GM23338 (cell line): ENCODE data around the gene ARHGAP30. TPM values are rescaled to one million over a fixed set of nuclear protein-coding genes. Genes with fewer than 3 reads are reported as not detected.

ENCODE experiments used
- ATAC-seq: fragments of 200-7000 bp; cut with Tn5 transposase; 3 replicates; pipeline ENCODE4 v1.9.1; 2020
- DNase-seq: peaks from one replicate; pipeline ENCODE4 v3.0.0-alpha.2; 2015; ENCODE audit warnings: low spot score
- H2AFZ ChIP-seq: fragments of 200-600 bp; sonication (generic); 2 replicates; pipeline ENCODE4 v1.8.0; 2016; ENCODE audit warnings: antibody characterized with exemption, mild to moderate bottlenecking, moderate library complexity
- H3F3A ChIP-seq: fragments of 200-600 bp; sonication (generic); replicated peaks from 2 replicates; pipeline ENCODE4 v1.8.0; 2017; ENCODE audit warnings: antibody characterized with exemption, mixed run types, low read depth
- H3K27ac ChIP-seq: fragments of 200-600 bp; sonication (generic); 2 replicates; pipeline ENCODE4 v1.6.1; 2016; ENCODE audit warnings: low read depth
- H3K27me3 ChIP-seq: fragments of 200-600 bp; sonication (generic); 2 replicates; pipeline ENCODE4 v1.8.0; 2016; ENCODE audit warnings: mild to moderate bottlenecking, mixed run types, moderate library complexity; ENCODE audit not compliant: insufficient read depth
- H3K36me3 ChIP-seq: fragments of 200-600 bp; sonication (generic); 2 replicates; pipeline ENCODE4 v1.8.0; 2016; ENCODE audit warnings: mild to moderate bottlenecking; ENCODE audit not compliant: insufficient read depth
- H3K4me1 ChIP-seq: fragments of 200-600 bp; sonication (generic); 2 replicates; pipeline ENCODE4 v1.8.0; 2016; ENCODE audit warnings: mild to moderate bottlenecking, moderate library complexity; ENCODE audit not compliant: insufficient read depth
- H3K4me2 ChIP-seq: fragments of 200-600 bp; sonication (generic); 2 replicates; pipeline ENCODE4 v1.7.1; 2017; ENCODE audit warnings: mixed run types
- H3K4me3 ChIP-seq: fragments of 200-600 bp; sonication (generic); 2 replicates; pipeline ENCODE4 v1.6.1; 2016; ENCODE audit warnings: mixed run types
- H3K79me2 ChIP-seq: fragments of 200-600 bp; sonication (generic); replicated peaks from 2 replicates; pipeline ENCODE4 v1.8.0; 2017; ENCODE audit warnings: mild to moderate bottlenecking; ENCODE audit not compliant: insufficient read depth
- H3K9me2 ChIP-seq: fragments of 200-600 bp; sonication (generic); 2 replicates; pipeline ENCODE4 v1.8.0; 2017; ENCODE audit not compliant: insufficient read depth
- H4K20me1 ChIP-seq: fragments of 200-600 bp; sonication (generic); replicated peaks from 2 replicates; pipeline ENCODE4 v1.8.0; 2017; ENCODE audit warnings: mild to moderate bottlenecking; ENCODE audit not compliant: insufficient read depth
- H3K27ac Mint-ChIP-seq: 2 replicates; pipeline ENCODE4 v1.8.0; 2020; ENCODE audit warnings: inconsistent platforms, mild to moderate bottlenecking, moderate library complexity, mixed read lengths
- H3K27me3 Mint-ChIP-seq: 3 replicates; pipeline ENCODE4 v1.8.0; 2022; ENCODE audit warnings: low read depth, mild to moderate bottlenecking, moderate library complexity, mixed read lengths, inconsistent platforms; ENCODE audit not compliant: insufficient read depth, poor library complexity
- H3K36me3 Mint-ChIP-seq: 3 replicates; pipeline ENCODE4 v1.8.0; 2021; ENCODE audit warnings: low read depth, mild to moderate bottlenecking, inconsistent platforms, moderate library complexity, mixed read lengths
- H3K4me1 Mint-ChIP-seq: 3 replicates; pipeline ENCODE4 v1.8.0; 2020; ENCODE audit warnings: mild to moderate bottlenecking, inconsistent platforms, mixed read lengths
- H3K4me3 Mint-ChIP-seq: 3 replicates; pipeline ENCODE4 v1.8.0; 2021; ENCODE audit warnings: moderate library complexity, mild to moderate bottlenecking, inconsistent platforms, mixed read lengths
- H3K9me3 Mint-ChIP-seq: 3 replicates; pipeline ENCODE4 v1.8.0; 2020; ENCODE audit warnings: moderate library complexity, mild to moderate bottlenecking, inconsistent platforms, mixed read lengths
- ZNF114 ChIP-seq: fragments of 250-450 bp; sonication (Bioruptor Pico); IDR thresholded peaks from 2 replicates; pipeline ENCODE4 v1.5.0; 2020; ENCODE audit warnings: mild to moderate bottlenecking, moderate library complexity
- polyA plus RNA-seq: library from polyadenylated mRNA; unstranded; fragments of >200 nt; fragmentation: Nextera tagmentation; extraction: Ambion mirVana; gene quantifications from 2 replicates; pipeline ENCODE4 v1.2.1, GENCODE V29; 2016
- small RNA-seq: library from RNA; depleted of rRNA; stranded (forward); fragments of <200 nt; gene quantifications from one replicate; pipeline ENCODE3, GENCODE V24; 2014; ENCODE audit warnings: low replicate concordance
- total RNA-seq: library from RNA; depleted of rRNA; stranded (reverse); fragments of >200 nt; shearing (Covaris generic); gene quantifications from 2 replicates; pipeline ENCODE4 v1.2.3, GENCODE V29; 2014; rRNA removed
- TF ChIP-seq, protein P1 (sequence below), 2 experiments: fragments of 200-600 bp in 1 of 2; sonication (generic) in 1 of 2; conservative IDR thresholded peaks; 2 replicates each; pipeline versions ENCODE4 v1.5.1 to v1.6.1; 2016 to 2017; ENCODE audit warnings: antibody characterized with exemption in 2 of 2, low read depth in 2 of 2, mild to moderate bottlenecking in 2 of 2, moderate library complexity in 1 of 2

ARHGAP30 gene
- total and polyA plus RNA-seq, 2 experiments from 2014 or later = 0.45 TPM; not detected in 1

DNA sequence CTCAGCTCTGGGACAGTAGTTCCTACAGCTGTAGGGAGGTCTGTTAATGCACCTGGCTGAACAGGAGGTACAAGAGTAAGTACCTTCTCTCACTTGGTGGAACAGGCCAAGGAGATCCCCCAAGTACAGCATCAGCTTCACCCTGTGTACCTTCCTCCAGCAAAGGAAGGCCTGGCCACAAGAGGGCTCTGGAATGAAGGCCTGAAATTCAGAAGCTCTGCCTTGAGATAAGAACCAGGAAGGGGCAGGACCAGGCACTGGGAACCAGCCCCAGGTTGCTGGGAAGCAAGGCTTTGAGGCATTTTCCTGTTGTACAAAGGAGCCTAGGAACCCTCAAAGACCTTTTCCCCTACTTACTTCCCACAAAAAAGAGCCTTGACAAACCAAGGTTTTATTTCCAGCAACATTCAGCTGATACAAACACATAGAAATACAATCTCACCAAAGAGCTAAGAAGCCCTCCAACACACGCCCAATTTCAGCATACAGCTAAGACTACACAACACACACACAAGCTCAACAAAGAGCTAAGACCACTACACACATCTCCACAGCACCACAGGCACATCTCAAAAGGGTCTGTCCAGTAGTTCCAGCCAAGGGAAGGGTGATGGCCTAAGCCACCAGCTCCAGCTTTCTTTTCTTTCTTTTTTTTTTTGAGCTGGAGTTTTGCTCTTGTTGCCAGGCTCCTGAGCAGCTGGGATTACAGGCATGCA, 72.2 kb downstream of the ARHGAP30 start:
- Mint-ChIP-seq H3K36me3 (peaks cover 66% of the 10 kb centered on the region), H3K27ac (no peak overlapping the region; the same call in 1 of the 2 replicates), H3K4me3 (no peak overlapping the region), H3K9me3 (no peaks in the 10 kb centered on the region; the same call in 2 of the 3 replicates), H3K27me3 (peaks cover 17% of the 10 kb centered on the region), H3K4me1 (peaks cover 17% of the 10 kb centered on the region)
- ATAC-seq = peak; percentile 93
- peak; percentile 83 for DNase-seq
- peak overlapping the region; percentile 92 for H3K27ac ChIP-seq
- H3K9me2 ChIP-seq = no peaks in the 10 kb centered on the region
- 0 out of 2 replicates have a peak overlapping the region, but pooled peaks have one; percentile 48 for H3K4me2 ChIP-seq
- no peaks in the 10 kb centered on the region for H3K27me3 ChIP-seq
- H3F3A ChIP-seq = peaks cover 34% of the 10 kb centered on the region
- no peak for TF ChIP-seq ZNF114
- TF ChIP-seq, protein P1, sequence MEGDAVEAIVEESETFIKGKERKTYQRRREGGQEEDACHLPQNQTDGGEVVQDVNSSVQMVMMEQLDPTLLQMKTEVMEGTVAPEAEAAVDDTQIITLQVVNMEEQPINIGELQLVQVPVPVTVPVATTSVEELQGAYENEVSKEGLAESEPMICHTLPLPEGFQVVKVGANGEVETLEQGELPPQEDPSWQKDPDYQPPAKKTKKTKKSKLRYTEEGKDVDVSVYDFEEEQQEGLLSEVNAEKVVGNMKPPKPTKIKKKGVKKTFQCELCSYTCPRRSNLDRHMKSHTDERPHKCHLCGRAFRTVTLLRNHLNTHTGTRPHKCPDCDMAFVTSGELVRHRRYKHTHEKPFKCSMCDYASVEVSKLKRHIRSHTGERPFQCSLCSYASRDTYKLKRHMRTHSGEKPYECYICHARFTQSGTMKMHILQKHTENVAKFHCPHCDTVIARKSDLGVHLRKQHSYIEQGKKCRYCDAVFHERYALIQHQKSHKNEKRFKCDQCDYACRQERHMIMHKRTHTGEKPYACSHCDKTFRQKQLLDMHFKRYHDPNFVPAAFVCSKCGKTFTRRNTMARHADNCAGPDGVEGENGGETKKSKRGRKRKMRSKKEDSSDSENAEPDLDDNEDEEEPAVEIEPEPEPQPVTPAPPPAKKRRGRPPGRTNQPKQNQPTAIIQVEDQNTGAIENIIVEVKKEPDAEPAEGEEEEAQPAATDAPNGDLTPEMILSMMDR (conservative IDR thresholded peaks at IDR 0.05; ENCODE audit: low read depth in 2 of 2) = peak; percentile 53 to 83
- peaks cover 36% of the 10 kb centered on the region for H3K36me3 ChIP-seq
- H3K79me2 ChIP-seq = peaks cover 13% of the 10 kb centered on the region
- peaks cover 7% of the 10 kb centered on the region; the same call in 1 of the 2 replicates for H3K4me1 ChIP-seq
- no peak overlapping the region for H3K4me3 ChIP-seq
- H2AFZ ChIP-seq = no peak overlapping the region
- H4K20me1 ChIP-seq = peaks cover 30% of the 10 kb centered on the region

Small RNAs within 50 kb of the gene (small RNA-seq; reads per million reads assigned to genes)
- gene AL591806.2 = not detected

Other genes with a start within 250 kb of the ARHGAP30 start
- gene CD244, start 207.0 kb downstream of the ARHGAP30 start, total RNA-seq = not detected in 2 replicates
- not detected in 2 replicates for gene CD244, start 207.0 kb downstream of the ARHGAP30 start, polyA plus RNA-seq
- not detected in 2 replicates for gene ITLN1, start 184.7 kb downstream of the ARHGAP30 start, total RNA-seq
- not detected in 2 replicates for gene ITLN1, start 184.7 kb downstream of the ARHGAP30 start, polyA plus RNA-seq
- 7.0 and 12.8 TPM in 2 replicates for gene ITLN2, start 115.1 kb downstream of the ARHGAP30 start, total RNA-seq
- 7.2 and 8.0 TPM in 2 replicates for gene ITLN2, start 115.1 kb downstream of the ARHGAP30 start, polyA plus RNA-seq
- gene F11R, start 48.7 kb downstream of the ARHGAP30 start, total RNA-seq = 169 and 194 TPM in 2 replicates
- gene F11R, start 48.7 kb downstream of the ARHGAP30 start, polyA plus RNA-seq = 51.0 and 51.8 TPM in 2 replicates
- gene TSTD1, start 30.9 kb downstream of the ARHGAP30 start, total RNA-seq = 94.9 and 102 TPM in 2 replicates
- gene TSTD1, start 30.9 kb downstream of the ARHGAP30 start, polyA plus RNA-seq = 244 and 257 TPM in 2 replicates
- gene USF1, start 23.9 kb downstream of the ARHGAP30 start, total RNA-seq = 71.7 and 74.8 TPM in 2 replicates
- 23.6 and 23.8 TPM in 2 replicates for gene USF1, start 23.9 kb downstream of the ARHGAP30 start, polyA plus RNA-seq
- gene NECTIN4, start 19.7 kb upstream of the ARHGAP30 start, total RNA-seq = not detected in 2 replicates
- gene NECTIN4, start 19.7 kb upstream of the ARHGAP30 start, polyA plus RNA-seq = 0.16 and 0.42 TPM in 2 replicates
- 5.6 and 6.3 TPM in 2 replicates for gene KLHDC9, start 28.5 kb upstream of the ARHGAP30 start, total RNA-seq
- gene KLHDC9, start 28.5 kb upstream of the ARHGAP30 start, polyA plus RNA-seq = 6.6 and 7.2 TPM in 2 replicates
- gene PFDN2, start 48.1 kb upstream of the ARHGAP30 start, total RNA-seq = 19.7 and 45.6 TPM in 2 replicates
- 352 and 395 TPM in 2 replicates for gene PFDN2, start 48.1 kb upstream of the ARHGAP30 start, polyA plus RNA-seq
- gene NIT1, start 48.2 kb upstream of the ARHGAP30 start, total RNA-seq = 29.7 and 35.9 TPM in 2 replicates
- gene NIT1, start 48.2 kb upstream of the ARHGAP30 start, polyA plus RNA-seq = 38.0 and 43.0 TPM in 2 replicates
- 30.2 and 35.3 TPM in 2 replicates for gene DEDD, start 62.8 kb upstream of the ARHGAP30 start, total RNA-seq
- 20.7 and 22.8 TPM in 2 replicates for gene DEDD, start 62.8 kb upstream of the ARHGAP30 start, polyA plus RNA-seq
- 41.4 and 57.5 TPM in 2 replicates for gene UFC1, start 84.1 kb upstream of the ARHGAP30 start, total RNA-seq
- 74.5 and 77.0 TPM in 2 replicates for gene UFC1, start 84.1 kb upstream of the ARHGAP30 start, polyA plus RNA-seq
- gene USP21, start 89.6 kb upstream of the ARHGAP30 start, total RNA-seq = 17.0 and 25.6 TPM in 2 replicates
- gene USP21, start 89.6 kb upstream of the ARHGAP30 start, polyA plus RNA-seq = 17.9 and 20.0 TPM in 2 replicates
- 24.7 and 26.5 TPM in 2 replicates for gene PPOX, start 96.5 kb upstream of the ARHGAP30 start, total RNA-seq
- gene PPOX, start 96.5 kb upstream of the ARHGAP30 start, polyA plus RNA-seq = 39.6 and 46.2 TPM in 2 replicates
- gene B4GALT3, start 107.6 kb upstream of the ARHGAP30 start, total RNA-seq = 32.4 and 35.8 TPM in 2 replicates
- 23.3 and 24.2 TPM in 2 replicates for gene B4GALT3, start 107.6 kb upstream of the ARHGAP30 start, polyA plus RNA-seq
- 4.7 and 5.2 TPM in 2 replicates for gene ADAMTS4, start 129.2 kb upstream of the ARHGAP30 start, total RNA-seq
- 1.3 and 1.7 TPM in 2 replicates for gene ADAMTS4, start 129.2 kb upstream of the ARHGAP30 start, polyA plus RNA-seq
- gene NDUFS2, start 132.5 kb upstream of the ARHGAP30 start, total RNA-seq = 94.7 and 131 TPM in 2 replicates
- gene NDUFS2, start 132.5 kb upstream of the ARHGAP30 start, polyA plus RNA-seq = 54.0 and 56.7 TPM in 2 replicates
- 0.74 TPM in 1 of 2 replicates, not detected in the other for gene FCER1G, start 145.4 kb upstream of the ARHGAP30 start, total RNA-seq
- 0.57 and 1.1 TPM in 2 replicates for gene FCER1G, start 145.4 kb upstream of the ARHGAP30 start, polyA plus RNA-seq
- gene APOA2, start 153.7 kb upstream of the ARHGAP30 start, total RNA-seq = not detected in 2 replicates
- gene APOA2, start 153.7 kb upstream of the ARHGAP30 start, polyA plus RNA-seq = 2.7 TPM in 1 of 2 replicates, not detected in the other
- 12.9 and 22.3 TPM in 2 replicates for gene TOMM40L, start 156.2 kb upstream of the ARHGAP30 start, total RNA-seq
- gene TOMM40L, start 156.2 kb upstream of the ARHGAP30 start, polyA plus RNA-seq = 5.9 and 6.8 TPM in 2 replicates
- gene NR1I3, start 168.3 kb upstream of the ARHGAP30 start, total RNA-seq = not detected in 2 replicates
- 0.40 and 0.50 TPM in 2 replicates for gene NR1I3, start 168.3 kb upstream of the ARHGAP30 start, polyA plus RNA-seq
- 1.4 and 3.8 TPM in 2 replicates for gene PCP4L1, start 188.9 kb upstream of the ARHGAP30 start, total RNA-seq
- gene PCP4L1, start 188.9 kb upstream of the ARHGAP30 start, polyA plus RNA-seq = 1.7 and 2.2 TPM in 2 replicates
- gene MPZ, start 240.1 kb upstream of the ARHGAP30 start, total RNA-seq = 1.6 and 1.9 TPM in 2 replicates
- 2.2 and 4.0 TPM in 2 replicates for gene MPZ, start 240.1 kb upstream of the ARHGAP30 start, polyA plus RNA-seq
- gene SDHC, start 244.5 kb upstream of the ARHGAP30 start, total RNA-seq = 84.4 and 126 TPM in 2 replicates
- gene SDHC, start 244.5 kb upstream of the ARHGAP30 start, polyA plus RNA-seq = 107 and 141 TPM in 2 replicates